Heart left ventricle (tissue), 16 donors: ENCODE measurements around the gene C2orf78. TPM values are rescaled to one million over a fixed set of nuclear protein-coding genes. Genes with fewer than 3 reads are reported as not detected.

Experiments
- ATAC-seq, 4 donors: fragments of 200-7000 bp; cut with Tn5 transposase; one replicate each; pipeline ENCODE4 v1.9.1; 2020 to 2022; ENCODE audit warnings: moderate library complexity in 4 of 4, mild to moderate bottlenecking in 3 of 4, moderate number of reproducible peaks in 1 of 4
- DNase-seq, 5 donors: peaks; one replicate each; pipeline ENCODE4 v3.0.0-alpha.2; 2020
- H3K27ac ChIP-seq, 12 donors: fragments of 200-600 bp; sonication (generic) in 4 of 12; one replicate each; pipeline versions ENCODE4 v1.5.0 to v1.8.0; 2016 to 2022; ENCODE audit warnings: mild to moderate bottlenecking in 2 of 12
- H3K27me3 ChIP-seq, 9 donors: fragments of 200-600 bp; sonication (generic) in 2 of 9; one replicate each; pipeline versions ENCODE4 v1.5.1 to v1.8.0; 2016 to 2022; ENCODE audit warnings: mild to moderate bottlenecking in 3 of 9
- H3K36me3 ChIP-seq, 9 donors: fragments of 200-600 bp; sonication (generic) in 2 of 9; one replicate each; pipeline versions ENCODE4 v1.5.0 to v1.8.0; 2018 to 2022; ENCODE audit warnings: mild to moderate bottlenecking in 2 of 9
- H3K4me1 ChIP-seq, 12 donors: fragments of 200-600 bp; sonication (generic) in 4 of 12; one replicate each; pipeline versions ENCODE4 v1.5.0 to v1.8.0; 2016 to 2022; ENCODE audit warnings: mild to moderate bottlenecking in 3 of 12
- H3K4me3 ChIP-seq, 12 donors: fragments of 200-600 bp; sonication (generic) in 4 of 12; one replicate each; pipeline versions ENCODE4 v1.5.0 to v1.8.0; 2017 to 2022; ENCODE audit warnings: mild to moderate bottlenecking in 9 of 12, moderate library complexity in 4 of 12
- H3K9me3 ChIP-seq, 12 donors: fragments of 200-600 bp; sonication (generic) in 4 of 12; one replicate each; pipeline versions ENCODE4 v1.5.0 to v1.8.0; 2016 to 2022; ENCODE audit warnings: mild to moderate bottlenecking in 1 of 12
- CTCF ChIP-seq, 12 donors: fragments of 200-600 bp; sonication (generic) in 4 of 12; IDR thresholded peaks; one replicate each; pipeline versions ENCODE4 v1.5.0 to v1.8.0; 2018 to 2022; ENCODE audit warnings: antibody characterized with exemption in 12 of 12, mild to moderate bottlenecking in 5 of 12
- POLR2A ChIP-seq, 2 donors: fragments of 450-650 bp; IDR thresholded peaks; one replicate each; pipeline ENCODE4 v1.6.1; 2017; ENCODE audit warnings: antibody characterized with exemption in 2 of 2, mild to moderate bottlenecking in 2 of 2, moderate library complexity in 2 of 2
- WGBS, 4 donors: extraction: QIAGEN DNeasy Blood & Tissue Kit in 2 of 4; methylation state at CpG; one replicate each; pipeline versions ENCODE4 v1.1.5 to v1.1.7; 2013 to 2018; 5-methylcytosine and 5-hydroxymethylcytosine counted together
- intact Hi-C, 10 donors: fragments of 100-400 bp; cut with DNase I; formaldehyde crosslinking; loops; one replicate each; pipeline versions ENCODE4 v1.11.1 to v1.14.2; 2022
- polyA plus RNA-seq, 2 donors: library from polyadenylated mRNA; stranded (reverse); fragments of 200-250 nt; gene quantifications; one replicate each; pipeline ENCODE4 v1.2.3, GENCODE V29; 2013
- total RNA-seq, 9 donors: library from RNA; depleted of rRNA in 2 of 9; stranded (reverse); fragments of >200 nt in 2 of 9; fragmentation: NEBNext Ultra II Directional in 3 of 9; extraction: Animal tissue kit (Norgen Biotek cat#: 25700) in 3 of 9; gene quantifications; one replicate each; pipeline versions ENCODE4 v1.1.0 to v1.2.4, GENCODE V29; 2016 to 2023
- donor health status: ischemic (EF 13 %, LVEDD 7.1; RV severe dilation, severe dysfunction).
- donor health status: healthy with polysubstance abuse.
- donor health status: DM: no; HTN: yes; CAD: no.
- donor health status: DM: no; HTN: no; CAD: no.
- donor health status: ischemic (EF 25% LVEDD 6.9; RV normal size, moderate dysfunction).
- donor health status: ischemic (EF 25% LVEDD 5.7; RV mildly dilated, moderate dysfunction).
- donor health status: healthy.
- donor health status: DM: yes; HTN: yes; CAD: no.
- donor health status: ischemic (EF 35%, LVEDD 5.7; RV mildly dilated, moderate dysfunction).
- donor health status: nonischemic (EF 11% LVEDD 7.7; RV severe dilation, severe dysfunction).
- donor health status: DM: yes; HTN: yes; CAD: no.
- donor health status: PGD.
- donor health status: ischemic (EF 29% LVEDD 5.4; RV normal size, mild dysfunction).
- donor health status: nonischemic (EF 23%, LVEDD 6.1; RV moderate dilation, normal function).

C2orf78 gene
- total and polyA plus RNA-seq, 11 donors: not detected

- Histone ChIP-seq H3K36me3 (peaks cover 2 to 98% (median 97%) of the 10 kb centered on the region in 9 donors), H3K27me3 (no peaks in the 10 kb centered on the region), H3K27ac (no peak overlapping the region), H3K4me1 (no peaks in the 10 kb centered on the region), H3K4me3 (no peak overlapping the region), H3K9me3 (no peaks in the 10 kb centered on the region)
- 92 to 97% (median 96%) methylated on average over 6 of the region's 6 CpGs for WGBS, 4 donors
- no peak for TF ChIP-seq CTCF (IDR thresholded peaks at IDR 0.05)
- no peak for TF ChIP-seq POLR2A (IDR thresholded peaks at IDR 0.05)
- intact Hi-C loops: no loop called here
- ATAC-seq (no peak), DNase-seq (no peak)
Observed at GRCh38 chr2:73859721-73860586, 76.0 kb downstream of the C2orf78 start.

- Histone ChIP-seq H3K4me3 (no peak overlapping the region), H3K27ac (no peak overlapping the region), H3K4me1 (no peaks in the 10 kb centered on the region), H3K36me3 (peaks cover 0 to 95% (median 87%) of the 10 kb centered on the region in 9 donors), H3K9me3 (no peaks in the 10 kb centered on the region), H3K27me3 (no peaks in the 10 kb centered on the region)
- no peak for TF ChIP-seq CTCF (IDR thresholded peaks at IDR 0.05)
- no peak for TF ChIP-seq POLR2A (IDR thresholded peaks at IDR 0.05)
- intact Hi-C loops: no loop called here
- ATAC-seq (no peak), DNase-seq (no peak)
- WGBS, 4 donors: 62 to 95% (median 88%) methylated on average over 2 of the region's 2 CpGs
Observed at GRCh38 chr2:73862987-73863386, 79.0 kb downstream of the C2orf78 start.

Other genes starting within 250 kb of the C2orf78 start
- gene NAT8, start 141.8 kb upstream of the C2orf78 start, total RNA-seq: not detected
- not detected for gene NAT8, start 141.8 kb upstream of the C2orf78 start, polyA plus RNA-seq
- gene TPRKB, start 46.8 kb upstream of the C2orf78 start, total RNA-seq: 10 to 100 TPM; 16.1 to 39.8 (median 28.6) TPM
- 10 to 100 TPM; 71.6 to 87.6 TPM for gene TPRKB, start 46.8 kb upstream of the C2orf78 start, polyA plus RNA-seq
- 10 to 100 TPM in 6 of 9 donors, 1 to 10 TPM in 3; 6.7 to 13.8 (median 11.0) TPM for gene DUSP11, start 4.1 kb upstream of the C2orf78 start, total RNA-seq
- 10 to 100 TPM in 1 of 2 donors, 1 to 10 TPM in 1; 8.7 to 10.5 TPM for gene DUSP11, start 4.1 kb upstream of the C2orf78 start, polyA plus RNA-seq
- gene STAMBP, start 44.8 kb downstream of the C2orf78 start, total RNA-seq: 10 to 100 TPM; 27.2 to 38.0 (median 34.4) TPM
- gene STAMBP, start 44.8 kb downstream of the C2orf78 start, polyA plus RNA-seq: 10 to 100 TPM; 13.2 to 29.2 TPM
- 10 to 100 TPM in 1 of 9 donors, 1 to 10 TPM in 8; 1.3 to 10.5 (median 3.1) TPM for gene ACTG2, start 108.8 kb downstream of the C2orf78 start, total RNA-seq
- 1 to 10 TPM; 4.2 to 4.4 TPM for gene ACTG2, start 108.8 kb downstream of the C2orf78 start, polyA plus RNA-seq
- 10 to 100 TPM; 22.6 to 32.1 (median 24.3) TPM for gene DGUOK, start 142.7 kb downstream of the C2orf78 start, total RNA-seq
- gene DGUOK, start 142.7 kb downstream of the C2orf78 start, polyA plus RNA-seq: 10 to 100 TPM; 34.9 to 49.2 TPM
- 10 to 100 TPM in 1 of 9 donors, 1 to 10 TPM in 8; 1.8 to 12.6 (median 2.5) TPM for gene TET3, start 200.7 kb downstream of the C2orf78 start, total RNA-seq
- 1 to 10 TPM; 1.2 to 4.2 TPM for gene TET3, start 200.7 kb downstream of the C2orf78 start, polyA plus RNA-seq